HG02840 (cell line): Measurements from ENCODE around the gene ECM1.

ENCODE experiments used
- ATAC-seq: cut with Tn5 transposase; IDR thresholded peaks from one replicate; pipeline ENCODE4 v1.9.1; 2021; ENCODE audit warnings: mild to moderate bottlenecking, moderate library complexity, moderate number of reproducible peaks; ENCODE audit not compliant: unreplicated experiment, low FRiP score

The ECM1 gene

DNA sequence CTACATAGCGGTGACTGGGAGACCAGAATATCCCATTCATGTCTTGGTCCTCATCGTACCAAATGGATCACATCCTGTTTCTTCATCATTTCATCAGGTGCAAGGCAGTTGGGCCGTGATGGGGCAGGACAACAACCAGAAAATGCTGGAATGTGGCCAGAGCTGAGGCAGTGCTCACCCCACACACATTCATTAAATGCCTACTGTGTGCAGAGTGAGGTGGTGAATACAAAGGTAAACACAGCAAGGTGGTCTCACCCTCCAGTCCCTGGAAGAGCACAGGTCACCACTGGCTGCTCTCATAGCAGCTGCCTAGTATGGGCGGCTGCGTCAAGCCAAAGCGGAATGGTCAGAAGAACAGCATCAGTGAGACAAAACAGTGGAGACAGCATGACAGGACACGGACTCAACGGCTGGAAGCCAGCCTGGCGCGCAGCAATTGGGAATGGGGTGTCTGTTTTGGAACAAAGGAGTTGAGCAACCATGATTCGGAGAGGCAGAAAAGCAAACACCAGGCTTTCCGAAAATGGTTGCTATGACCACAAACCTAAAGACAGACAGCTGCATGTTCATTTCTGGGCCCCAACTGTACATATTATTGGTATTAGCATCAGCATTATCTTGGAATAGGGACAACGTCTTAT, 35.7 kb downstream of the ECM1 start:
- ATAC-seq = no peak

DNA sequence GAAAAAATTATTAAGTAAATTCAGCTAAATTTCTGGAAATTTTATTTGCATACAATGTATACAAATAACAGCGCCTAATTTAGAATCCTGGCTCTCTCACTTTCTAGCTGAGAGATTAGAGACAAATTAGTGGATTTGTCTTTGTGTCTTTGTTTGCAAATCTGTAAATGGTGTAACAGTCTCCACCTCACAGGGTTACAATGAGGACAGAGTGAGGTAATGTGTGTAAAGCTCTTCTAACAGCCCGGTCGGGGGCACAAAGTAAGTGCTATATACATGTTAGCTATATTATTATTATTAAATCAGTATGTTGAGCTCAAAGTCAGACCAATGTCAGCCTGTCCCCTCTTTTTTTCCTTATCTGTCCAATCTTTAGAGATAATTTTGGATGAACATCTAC, 36.3 kb downstream of the ECM1 start:
- no peak for ATAC-seq

- no peak for ATAC-seq
Measured at GRCh38 chr1:150545486-150546032, 37.6 kb downstream of the ECM1 start.

DNA sequence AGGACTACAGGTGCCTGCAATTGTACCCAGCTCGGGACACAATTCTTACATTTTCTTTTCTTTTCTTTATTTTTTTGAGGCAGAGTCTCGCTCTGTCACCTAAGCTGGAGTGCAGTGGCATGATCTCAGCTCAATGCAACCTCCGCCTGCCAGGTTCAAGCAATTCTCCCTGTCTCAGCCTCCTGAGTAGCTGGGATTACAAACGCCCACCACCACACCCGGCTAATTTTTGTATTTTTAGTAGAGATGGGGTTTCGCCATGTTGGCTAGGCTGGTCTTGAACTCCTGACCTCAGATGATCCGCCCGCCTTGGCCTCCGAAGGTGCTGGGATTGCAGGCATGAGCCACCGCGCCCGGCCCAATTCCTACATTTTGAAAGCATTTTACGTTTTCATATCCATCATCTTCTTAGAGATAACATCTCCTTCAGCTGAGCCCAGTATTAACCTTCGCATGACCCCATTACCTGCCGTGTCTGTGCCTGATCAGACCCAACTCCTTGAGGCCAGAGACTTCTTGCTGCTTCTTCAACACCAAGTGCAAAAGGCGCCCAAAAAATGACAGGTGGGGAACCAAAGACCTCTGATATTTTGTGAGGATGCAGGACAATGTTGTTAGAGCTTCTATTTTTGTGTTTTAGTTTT, 38.5 kb downstream of the ECM1 start:
- ATAC-seq = no peak

DNA sequence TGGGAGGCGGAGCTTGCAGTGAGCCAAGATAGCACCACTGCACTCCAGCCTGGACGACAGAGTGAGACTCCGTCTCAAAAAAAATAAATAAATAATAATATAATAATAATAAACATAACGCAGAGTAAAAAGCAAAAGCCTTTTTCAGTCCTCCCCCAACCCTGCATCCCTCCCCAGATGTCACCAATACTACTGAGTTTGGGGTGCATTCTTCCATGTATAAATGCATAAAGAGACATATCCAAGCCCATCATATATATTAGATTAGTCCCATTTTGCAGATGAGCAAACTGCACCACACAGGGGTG, 40.4 kb downstream of the ECM1 start:
- no peak for ATAC-seq

GRCh38 chr1:150548632-150549495, 41.0 kb downstream of the ECM1 start, which contains the start of gene ADAMTSL4:
Gene ADAMTSL4 (plus strand): TSS chr1:150549408. CDS start chr1:150552289, 2,881 bp downstream.
- no peak for ATAC-seq

- ATAC-seq = no peak
Measured at GRCh38 chr1:150549496-150550221, 41.8 kb downstream of the ECM1 start.

GRCh38 chr1:150550222-150551050, 42.5 kb downstream of the ECM1 start:
- no peak for ATAC-seq

- no peak for ATAC-seq
Measured at GRCh38 chr1:150551051-150551783, 43.3 kb downstream of the ECM1 start.

DNA sequence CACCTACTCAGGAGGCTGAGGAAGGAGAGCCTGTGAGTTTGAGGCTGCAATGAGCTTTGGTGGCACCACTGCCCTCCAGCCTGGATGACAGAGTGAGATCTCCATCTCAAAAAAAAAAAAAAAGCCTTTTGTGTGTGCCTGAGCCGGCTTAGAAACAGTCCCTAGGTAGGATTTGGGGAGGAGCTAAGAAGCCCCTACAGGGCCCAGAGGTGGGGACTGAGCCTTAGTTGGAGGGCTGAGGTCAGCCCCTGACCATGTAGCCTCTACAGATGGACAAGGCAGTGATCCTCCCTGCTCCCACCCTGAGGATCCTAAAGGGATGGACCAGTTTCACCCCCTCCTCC, 43.8 kb downstream of the ECM1 start:
- no peak for ATAC-seq

- no peak for ATAC-seq
Measured at GRCh38 chr1:150552128-150552910, 44.4 kb downstream of the ECM1 start.

- ATAC-seq = no peak
Measured at GRCh38 chr1:150552911-150553289, 45.0 kb downstream of the ECM1 start.

DNA sequence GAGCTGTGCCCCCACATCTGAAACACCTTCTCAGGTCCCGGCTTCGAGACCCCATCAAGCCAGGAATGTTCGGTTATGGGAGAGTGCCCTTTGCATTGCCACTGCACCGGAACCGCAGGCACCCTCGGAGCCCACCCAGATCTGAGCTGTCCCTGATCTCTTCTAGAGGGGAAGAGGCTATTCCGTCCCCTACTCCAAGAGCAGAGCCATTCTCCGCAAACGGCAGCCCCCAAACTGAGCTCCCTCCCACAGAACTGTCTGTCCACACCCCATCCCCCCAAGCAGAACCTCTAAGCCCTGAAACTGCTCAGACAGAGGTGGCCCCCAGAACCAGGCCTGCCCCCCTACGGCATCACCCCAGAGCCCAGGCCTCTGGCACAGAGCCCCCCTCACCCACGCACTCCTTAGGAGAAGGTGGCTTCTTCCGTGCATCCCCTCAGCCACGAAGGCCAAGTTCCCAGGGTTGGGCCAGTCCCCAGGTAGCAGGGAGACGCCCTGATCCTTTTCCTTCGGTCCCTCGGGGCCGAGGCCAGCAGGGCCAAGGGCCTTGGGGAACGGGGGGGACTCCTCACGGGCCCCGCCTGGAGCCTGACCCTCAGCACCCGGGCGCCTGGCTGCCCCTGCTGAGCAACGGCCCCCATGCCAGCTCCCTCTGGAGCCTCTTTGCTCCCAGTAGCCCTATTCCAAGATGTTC, 45.6 kb downstream of the ECM1 start:
- no peak for ATAC-seq

DNA sequence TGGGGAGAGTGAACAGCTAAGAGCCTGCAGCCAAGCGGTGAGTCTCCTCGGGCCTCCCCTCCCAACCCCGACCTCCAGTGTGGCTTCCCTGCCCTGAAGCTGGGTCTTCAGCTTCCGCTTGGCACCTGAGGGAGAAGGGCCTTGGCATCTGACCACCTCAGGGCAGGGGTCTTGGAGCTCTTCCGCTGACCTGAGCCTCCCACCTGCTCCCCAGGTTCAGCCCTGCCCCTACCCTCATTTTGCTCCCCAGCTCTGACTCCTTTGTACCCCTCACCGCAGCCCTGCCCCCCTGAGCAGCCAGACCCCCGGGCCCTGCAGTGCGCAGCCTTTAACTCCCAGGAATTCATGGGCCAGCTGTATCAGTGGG, 46.2 kb downstream of the ECM1 start:
- no peak for ATAC-seq

- no peak for ATAC-seq
Measured at GRCh38 chr1:150555198-150555970, 47.5 kb downstream of the ECM1 start.

DNA sequence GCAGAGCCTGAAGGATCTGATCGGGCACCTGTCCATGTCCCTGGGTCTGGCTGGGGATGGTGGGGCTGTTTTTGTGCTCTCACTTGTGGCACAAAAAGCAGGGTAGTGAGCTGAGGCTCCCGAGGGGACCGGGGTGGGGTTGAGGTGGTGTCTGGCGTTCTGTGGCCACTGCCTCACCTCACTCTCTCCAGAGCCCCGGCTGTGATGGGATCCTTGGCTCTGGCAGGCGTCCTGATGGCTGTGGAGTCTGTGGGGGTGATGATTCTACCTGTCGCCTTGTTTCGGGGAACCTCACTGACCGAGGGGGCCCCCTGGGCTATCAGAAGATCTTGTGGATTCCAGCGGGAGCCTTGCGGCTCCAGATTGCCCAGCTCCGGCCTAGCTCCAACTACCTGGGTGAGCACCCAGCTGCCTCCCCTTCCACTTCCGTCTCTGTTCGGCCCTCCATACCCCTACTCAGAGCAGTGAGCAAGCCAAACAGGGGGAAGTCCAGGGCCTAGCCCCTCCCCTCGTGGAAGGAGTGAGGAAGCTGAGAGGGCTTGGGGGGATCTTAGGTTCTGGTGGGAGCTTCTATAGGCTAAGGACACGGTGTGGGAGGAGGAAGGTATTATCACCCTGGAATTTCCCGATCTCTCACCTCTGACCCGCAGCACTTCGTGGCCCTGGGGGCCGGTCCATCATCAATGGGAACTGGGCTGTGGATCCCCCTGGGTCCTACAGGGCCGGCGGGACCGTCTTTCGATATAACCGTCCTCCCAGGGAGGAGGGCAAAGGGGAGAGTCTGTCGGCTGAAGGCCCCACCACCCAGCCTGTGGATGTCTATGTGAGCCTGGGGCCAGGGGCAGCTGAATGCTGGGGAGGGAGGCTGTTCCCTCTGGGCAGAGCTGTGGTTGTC, 48.3 kb downstream of the ECM1 start:
- no peak for ATAC-seq
